SK-N-MC (cell line): ENCODE data around the gene FBRSL1.

ENCODE experiments used
- EZH2 ChIP-seq: fragments of 200-600 bp; sonication (generic); IDR thresholded peaks from one replicate; pipeline ENCODE4 v1.6.1; 2017; ENCODE audit warnings: antibody characterized with exemption
- FOXP2 ChIP-seq: optimal IDR thresholded peaks from 2 replicates; pipeline ENCODE3; 2011; ENCODE audit warnings: mild to moderate bottlenecking, moderate library complexity; ENCODE audit not compliant: insufficient read depth; ENCODE audit errors: extremely low read length, control extremely low read depth
- POLR2AphosphoS5 ChIP-seq: IDR thresholded peaks from 2 replicates; pipeline ENCODE4 v1.6.1; 2012; ENCODE audit warnings: mild to moderate bottlenecking, low read depth, low read length, borderline replicate concordance

DNA sequence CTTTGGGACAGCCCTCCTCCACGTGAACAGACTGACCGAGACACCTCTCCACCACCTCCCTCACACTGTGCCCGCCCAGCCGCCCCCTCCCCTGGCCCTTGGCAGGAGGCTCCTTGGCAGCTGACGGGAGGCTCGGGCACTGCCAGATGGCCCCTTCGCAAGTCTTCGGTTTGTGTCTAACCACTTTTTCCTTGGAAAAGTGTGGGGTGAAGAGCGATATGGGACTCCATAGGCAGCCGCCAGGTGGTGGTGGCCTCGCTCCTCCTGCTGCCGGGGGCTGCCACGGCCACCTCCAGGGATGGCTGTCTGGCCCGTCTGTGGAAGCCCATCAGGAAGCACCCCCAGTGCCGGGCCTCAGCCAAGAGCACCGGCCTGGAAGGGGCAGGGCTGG lies 61.7 kb downstream of the FBRSL1 start:
- TF ChIP-seq POLR2AphosphoS5: no peak
- TF ChIP-seq EZH2: no peak
- TF ChIP-seq FOXP2: no peak
